Stimulated activated CD4-positive, alpha-beta T cell treated with anti-CD3 and anti-CD28 coated beads, Interleukin-1b, Interleukin-23, amount 100 ng/mL, for 4 hours (primary cell): ENCODE results near the gene CLSTN2.

Experiments
- DNase-seq, 2 donors: peaks; one replicate each; pipeline ENCODE4 v3.0.0-alpha.2; 2020; ENCODE audit warnings: low read depth in 2 of 2

The CLSTN2 gene

GRCh38 chr3:140284372-140284771, 349.4 kb downstream of the CLSTN2 start:
- DNase-seq, result no peak

DNA sequence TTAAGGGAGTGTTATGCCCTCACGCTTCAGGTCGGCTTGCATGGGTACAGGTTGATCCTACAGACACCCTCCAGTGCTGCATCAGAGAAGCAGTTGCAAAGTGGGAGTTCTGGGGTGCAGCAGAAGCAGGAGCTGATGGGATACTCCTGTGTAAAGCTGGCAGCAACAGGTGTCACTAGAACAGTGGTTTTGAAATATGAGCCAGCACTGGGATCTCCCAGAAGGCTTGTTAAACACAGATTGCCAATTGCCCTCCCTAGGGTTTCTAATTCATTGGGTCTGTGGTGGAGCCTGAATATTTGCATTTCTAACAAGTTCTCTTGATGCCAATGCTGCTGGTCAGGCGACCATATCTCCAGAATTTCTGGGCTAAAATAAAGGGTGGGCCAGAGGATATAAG, 350.4 kb downstream of the CLSTN2 start:
- no peak for DNase-seq

GRCh38 chr3:140288595-140288994, 353.6 kb downstream of the CLSTN2 start:
- DNase-seq, result no peak

- no peak for DNase-seq
Measured at GRCh38 chr3:140290105-140290504, 355.1 kb downstream of the CLSTN2 start.

DNA sequence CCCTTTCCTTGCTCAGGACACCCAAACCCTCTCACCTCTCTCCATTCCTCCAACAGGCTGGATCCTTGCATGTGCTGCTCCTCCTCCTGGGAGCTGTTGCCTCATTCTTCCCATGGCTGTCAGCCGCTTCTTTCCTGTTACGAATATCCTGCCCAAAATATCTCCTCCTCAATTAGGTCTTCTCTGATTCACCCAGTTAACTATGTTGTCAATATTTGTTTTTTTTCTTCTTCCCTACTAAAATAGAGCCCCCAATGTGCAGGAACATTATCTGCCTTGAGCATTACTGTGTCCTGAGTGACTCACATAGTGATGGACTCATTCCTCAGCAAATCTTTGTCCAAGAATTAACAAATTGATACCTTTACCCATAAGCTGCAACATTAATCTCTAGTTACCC, 357.2 kb downstream of the CLSTN2 start:
- no peak for DNase-seq

DNA sequence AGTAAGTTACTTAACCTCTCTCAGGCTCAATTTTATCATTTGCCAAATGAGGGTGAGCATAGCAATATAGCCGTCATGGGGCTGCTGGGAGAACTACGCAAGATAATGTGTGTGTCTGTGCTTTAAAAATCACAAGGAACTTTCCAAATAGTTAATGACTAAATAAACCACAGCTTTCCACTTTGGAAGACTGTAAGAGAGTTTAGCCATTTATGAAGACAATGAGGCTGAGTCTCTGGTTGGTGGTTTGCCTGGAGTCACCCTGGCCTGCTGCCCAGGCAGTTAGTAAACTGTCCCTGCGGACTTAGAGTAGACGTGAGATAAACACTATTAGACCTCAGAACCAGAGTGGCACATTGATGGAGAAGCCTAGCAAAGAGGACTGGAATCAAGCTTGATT, 357.7 kb downstream of the CLSTN2 start:
- no peak for DNase-seq

DNA sequence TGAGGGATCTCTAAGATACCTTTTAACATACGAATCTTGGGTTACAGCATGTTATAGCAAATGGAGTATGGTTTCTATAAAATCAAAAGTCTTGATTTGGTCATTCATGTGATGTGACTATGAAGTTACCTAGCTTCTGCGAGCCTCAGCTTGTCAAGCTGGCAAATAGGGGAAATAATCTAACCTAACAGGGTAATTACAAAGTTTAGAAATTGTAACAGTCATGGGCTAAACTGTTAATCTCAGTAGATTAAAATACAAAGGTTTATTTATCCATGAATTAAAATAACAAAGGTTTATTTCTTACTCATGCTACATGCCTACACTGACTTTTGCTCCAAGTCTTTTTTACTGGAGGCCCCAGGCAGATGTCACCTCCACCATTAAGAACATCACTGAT, 359.1 kb downstream of the CLSTN2 start:
- no peak for DNase-seq

DNA sequence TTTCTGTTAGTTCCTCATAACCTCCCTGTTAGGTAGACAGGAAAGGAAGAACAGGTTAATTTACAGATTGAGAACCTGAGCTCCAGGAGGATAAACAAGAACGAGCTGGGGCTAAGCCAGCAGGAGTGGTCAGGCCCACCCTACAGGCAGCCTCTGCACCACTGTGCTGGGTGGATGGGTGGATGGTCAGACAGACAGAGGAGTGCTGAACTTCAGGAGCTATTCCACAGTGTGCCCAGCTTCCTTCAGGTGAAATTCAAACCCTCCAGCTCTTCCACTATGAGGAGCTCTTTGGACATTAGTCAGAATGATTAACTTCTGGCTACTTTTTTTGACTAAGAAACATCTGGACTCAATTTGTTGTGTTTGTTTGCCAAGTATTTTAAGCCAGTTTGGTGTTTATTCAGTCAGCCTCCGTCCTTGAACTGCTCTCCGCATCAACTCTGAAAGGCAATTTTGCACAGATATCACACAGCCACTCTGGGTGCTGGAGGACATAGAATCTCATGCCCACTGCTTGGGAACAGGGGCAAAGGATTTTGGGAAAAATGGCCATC, 361.9 kb downstream of the CLSTN2 start:
- no peak for DNase-seq

- DNase-seq, result no peak
Measured at GRCh38 chr3:140298043-140298442, 363.1 kb downstream of the CLSTN2 start.

GRCh38 chr3:140298569-140299070, 363.6 kb downstream of the CLSTN2 start:
- DNase-seq, result no peak

DNA sequence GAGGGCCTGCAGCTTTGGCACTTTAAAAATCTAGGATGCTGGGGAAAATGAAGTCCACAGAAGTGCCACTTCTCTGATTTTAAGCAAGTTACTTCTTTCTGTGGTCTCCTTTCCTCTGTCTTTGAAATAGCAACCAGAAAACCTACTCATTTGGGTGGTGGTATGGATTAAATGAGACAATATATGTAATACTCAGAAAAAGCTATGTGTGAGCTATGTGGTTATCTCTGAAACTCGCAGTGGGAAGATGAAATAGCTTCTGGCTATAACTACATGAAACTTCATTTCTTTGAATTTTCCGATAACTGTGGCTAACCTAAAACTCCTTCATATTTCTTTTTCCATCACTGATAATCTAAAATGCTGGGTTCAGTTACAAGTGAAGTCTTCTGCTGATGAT, 368.9 kb downstream of the CLSTN2 start:
- no peak for DNase-seq

GRCh38 chr3:140308535-140308934, 373.6 kb downstream of the CLSTN2 start:
- DNase-seq, result no peak

GRCh38 chr3:140311428-140311827, 376.4 kb downstream of the CLSTN2 start:
- DNase-seq, result no peak

DNA sequence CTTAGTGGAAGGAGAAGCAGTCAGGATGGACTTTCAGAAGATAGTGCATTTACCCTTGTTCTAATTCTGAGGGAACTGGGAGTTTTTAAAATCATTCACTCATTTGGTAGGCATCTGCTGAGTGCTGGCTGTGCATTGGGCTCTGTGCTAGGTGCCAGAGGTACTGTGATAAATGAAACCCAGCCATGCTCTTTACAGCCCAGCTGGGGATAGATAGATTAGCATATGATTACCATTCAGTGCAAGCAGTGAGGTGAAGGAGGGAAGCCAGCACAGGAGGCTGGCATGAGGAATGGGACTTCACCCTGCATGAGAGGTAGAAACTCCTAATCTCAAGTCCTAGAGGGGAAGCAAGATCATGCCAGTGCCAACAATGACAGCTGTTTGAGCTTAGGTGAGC, 381.0 kb downstream of the CLSTN2 start:
- DNase-seq, result no peak

DNA sequence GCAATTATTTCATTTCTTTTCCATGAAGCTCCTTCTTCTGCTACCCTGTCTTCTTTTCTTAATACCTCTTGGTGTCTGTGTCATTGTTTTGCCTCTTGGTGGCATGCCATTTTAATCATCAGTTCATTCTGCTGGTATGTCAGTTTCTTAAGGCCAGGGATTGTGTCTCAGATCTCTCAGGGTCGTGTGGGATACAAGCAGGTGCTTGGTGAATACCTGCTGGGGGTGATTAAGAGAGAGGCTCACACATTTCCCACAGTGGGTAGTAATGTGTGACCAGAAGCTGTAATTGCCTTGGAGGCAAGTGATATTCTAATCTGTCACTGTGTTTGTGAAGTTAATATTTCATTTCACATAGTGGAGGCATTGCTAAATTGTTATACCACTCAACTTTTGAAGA, 381.5 kb downstream of the CLSTN2 start:
- DNase-seq, result no peak

GRCh38 chr3:140316868-140317400, 381.9 kb downstream of the CLSTN2 start:
- DNase-seq, result no peak

GRCh38 chr3:140319739-140320138, 384.8 kb downstream of the CLSTN2 start:
- no peak for DNase-seq

DNA sequence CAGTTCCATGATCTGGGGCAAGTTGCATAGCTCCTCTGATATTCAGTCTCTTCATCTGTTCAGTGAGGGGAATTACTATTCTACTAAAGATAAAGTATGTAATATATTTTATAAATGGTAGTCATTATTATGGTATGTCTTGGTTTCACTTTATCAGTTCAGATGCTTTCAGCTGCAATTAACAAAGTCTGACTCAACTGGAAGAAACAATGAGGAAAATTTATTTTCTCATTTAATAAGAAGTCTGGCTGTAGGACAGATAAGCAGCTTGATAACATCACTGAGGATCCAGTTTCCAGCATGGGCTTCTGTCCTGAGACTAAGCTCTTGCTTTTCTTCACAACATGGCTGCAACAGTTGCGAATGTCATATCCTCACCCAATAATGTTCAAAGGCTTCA, 388.6 kb downstream of the CLSTN2 start:
- DNase-seq, result no peak

DNA sequence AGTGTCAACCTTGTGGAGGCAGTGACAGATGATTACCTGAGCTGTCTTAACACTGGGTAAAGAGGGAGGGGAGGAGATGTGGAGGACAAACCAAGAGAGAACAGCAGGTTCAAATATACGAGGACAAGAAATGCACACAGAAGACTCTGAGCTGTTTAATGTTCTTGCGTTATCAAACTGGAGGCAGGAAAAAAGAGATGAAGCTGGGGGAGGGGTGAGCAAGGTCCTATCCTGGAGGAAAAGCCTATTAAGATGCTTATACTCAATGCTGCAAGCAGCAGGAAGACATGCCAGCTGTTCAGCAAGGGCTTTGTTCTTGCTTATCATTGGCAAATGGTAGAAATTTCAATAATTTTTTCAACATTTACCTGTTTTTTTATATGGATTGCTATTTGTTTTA, 397.1 kb downstream of the CLSTN2 start:
- DNase-seq, result no peak

- no peak for DNase-seq
Measured at GRCh38 chr3:140334132-140334929, 399.3 kb downstream of the CLSTN2 start.

DNA sequence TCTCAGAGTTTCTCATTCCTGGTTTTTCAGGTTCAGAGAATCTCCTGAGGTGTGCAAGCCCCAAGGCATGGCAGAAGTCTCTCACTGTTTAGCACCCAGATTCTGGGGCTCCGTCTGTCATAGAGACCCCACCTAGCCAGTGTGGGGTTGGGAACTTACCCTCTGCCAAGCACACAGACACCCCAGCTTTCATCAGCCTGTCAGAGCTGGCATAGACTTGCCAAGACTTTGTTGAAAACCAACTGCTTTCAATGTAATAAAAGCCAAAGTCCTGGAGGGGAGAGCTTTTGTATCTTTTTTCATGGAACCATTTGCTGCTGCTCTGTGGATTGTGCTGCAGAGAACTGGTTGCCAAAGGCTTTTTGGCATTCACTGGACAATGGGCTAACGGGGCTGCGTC, 401.5 kb downstream of the CLSTN2 start:
- DNase-seq, result no peak

DNA sequence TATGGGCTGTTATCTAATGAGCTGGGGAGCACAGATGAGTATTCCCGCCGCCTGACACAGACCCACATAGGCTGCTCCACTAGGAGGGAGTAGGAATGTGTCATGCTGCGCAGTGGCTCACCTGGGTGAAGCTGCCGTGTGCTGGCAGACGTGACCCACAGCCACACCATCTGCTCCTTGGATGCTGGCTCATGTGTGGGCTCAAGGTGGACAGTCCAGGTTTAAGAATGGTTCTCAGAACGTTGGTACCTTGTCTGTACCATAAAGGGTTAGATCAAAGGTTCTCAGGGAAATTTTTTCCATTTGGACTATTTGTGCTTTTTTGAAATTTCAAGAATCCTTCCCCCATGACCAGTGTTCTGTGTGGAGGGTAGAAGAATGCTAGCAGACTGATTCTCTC, 403.9 kb downstream of the CLSTN2 start:
- no peak for DNase-seq

GRCh38 chr3:140341203-140341602, 406.2 kb downstream of the CLSTN2 start:
- DNase-seq, result no peak
